HepG2 (cell line): ENCODE measurements around the gene PTPRD. TPM values are rescaled to one million over a fixed set of nuclear protein-coding genes. Genes with fewer than 3 reads are reported as not detected.

Source experiments
- ATAC-seq: fragments of 200-7000 bp; cut with Tn5 transposase; 3 replicates; pipeline ENCODE4 v1.9.1; 2020; ENCODE audit warnings: mild to moderate bottlenecking, moderate library complexity
- BruUV-seq: library from RNA; stranded (reverse); fragments of 400-500 nt; replicated peaks from 2 replicates; lab custom pipeline; 2021; lab: Mats Ljungman, UMichigan
- CTCF ChIA-PET: fragments of 300-600 bp; formaldehyde crosslinking; extraction: SDS; loops from one replicate; lab custom pipeline; 2021; ENCODE audit warnings: low total read pairs, inconsistent platforms, low intra/inter-chr PET ratio; lab: Yijun Ruan, JAX
- POLR2A ChIA-PET: fragments of 350-600 bp; sonication (Branson Sonifier 250); formaldehyde crosslinking; loops from one replicate; lab custom pipeline; 2020; ENCODE audit warnings: antibody characterized with exemption, inconsistent platforms; lab: Yijun Ruan, JAX
- DNase-seq: peaks from one replicate; pipeline ENCODE4 v3.0.0-alpha.2; 2015; ENCODE audit warnings: low spot score
- FAIRE-seq: peaks from 3 replicates; lab custom pipeline; 2011; peaks lifted over from hg19 to GRCh38; lab: Jason Lieb, UNC
- H2AFZ ChIP-seq: one replicate; pipeline ENCODE4 v1.6.1; 2011; ENCODE audit warnings: low read length, inconsistent platforms
- H3K27ac ChIP-seq: fragments of 300-600 bp; 3 replicates; pipeline ENCODE4 v1.8.0; 2011; ENCODE audit warnings: mixed run types, mild to moderate bottlenecking, mixed read lengths, low read length, inconsistent platforms; ENCODE audit not compliant: insufficient read depth; ENCODE audit errors: extremely low read length
- H3K27me3 ChIP-seq, 2 experiments: fragments of 200-600 bp in 1 of 2; 2 replicates in 1 of 2; 3 replicates in 1 of 2; pipeline versions ENCODE4 v1.6.0 to v1.8.0; 2011; ENCODE audit warnings: low read length in 2 of 2, mild to moderate bottlenecking in 2 of 2, moderate library complexity in 2 of 2, inconsistent platforms in 1 of 2; ENCODE audit not compliant: insufficient read depth in 2 of 2, control insufficient read depth in 1 of 2
- H3K36me3 ChIP-seq, 2 experiments: fragments of 200-600 bp in 1 of 2; replicated peaks in 1 of 2; 2 replicates in 1 of 2; 3 replicates in 1 of 2; pipeline versions ENCODE4 v1.5.1 to v1.8.0; 2011; ENCODE audit warnings: low read length in 2 of 2, inconsistent platforms in 1 of 2; ENCODE audit not compliant: insufficient read depth in 2 of 2, control insufficient read depth in 1 of 2
- H3K4me1 ChIP-seq: 2 replicates; pipeline ENCODE4 v1.5.1; 2012; ENCODE audit warnings: low read length, inconsistent platforms; ENCODE audit not compliant: insufficient read depth
- H3K4me2 ChIP-seq: 2 replicates; pipeline ENCODE4 v1.6.0; 2011; ENCODE audit warnings: low read depth, low read length, inconsistent platforms
- H3K4me3 ChIP-seq, 3 experiments: fragments of 200-600 bp in 1 of 3; sonication (generic), shearing (Covaris generic) in 1 of 3; replicated peaks in 1 of 3; 2 replicates each; pipeline ENCODE4 v1.5.1; 2011 to 2016; ENCODE audit warnings: low read length in 3 of 3, inconsistent platforms in 2 of 3, low read depth in 2 of 3, mild to moderate bottlenecking in 2 of 3, control low read depth in 1 of 3, mixed read lengths in 1 of 3; ENCODE audit not compliant: insufficient read depth in 1 of 3
- H3K79me2 ChIP-seq: one replicate; pipeline ENCODE4 v1.6.1; 2011; ENCODE audit warnings: low read length, inconsistent platforms; ENCODE audit not compliant: insufficient read depth
- H3K9ac ChIP-seq: 2 replicates; pipeline ENCODE4 v1.6.0; 2011; ENCODE audit warnings: mild to moderate bottlenecking, low read depth, low read length, inconsistent platforms; ENCODE audit not compliant: insufficient read depth
- H3K9me3 ChIP-seq: 2 replicates; pipeline ENCODE4 v1.5.1; 2012; ENCODE audit warnings: mild to moderate bottlenecking, low read length
- H4K20me1 ChIP-seq: 2 replicates; pipeline ENCODE4 v1.6.0; 2011; ENCODE audit warnings: inconsistent platforms, mild to moderate bottlenecking, low read length, moderate library complexity; ENCODE audit not compliant: insufficient read depth
- HNRNPL ChIP-seq: fragments of 200-400 bp; formaldehyde crosslinking; IDR thresholded peaks from 2 replicates; pipeline ENCODE4 v1.6.1; 2017; ENCODE audit warnings: mild to moderate bottlenecking, low read depth, low read length
- HNRNPLL ChIP-seq: fragments of 200-400 bp; formaldehyde crosslinking; IDR thresholded peaks from 2 replicates; pipeline ENCODE4 v1.6.1; 2017; ENCODE audit warnings: mild to moderate bottlenecking, low read depth, low read length; ENCODE audit not compliant: poor library complexity, severe bottlenecking
- KLF12 ChIP-seq: sonication (generic); formaldehyde crosslinking; IDR thresholded peaks from 2 replicates; pipeline ENCODE4 v1.4.0; 2020; ENCODE audit warnings: missing genetic modification reagents, borderline replicate concordance
- NR2F1 ChIP-seq, 2 experiments: fragments of 450-650 bp in 1 of 2; formaldehyde crosslinking in 1 of 2; IDR thresholded peaks; 2 replicates each; pipeline versions ENCODE4 v1.5.0 to v1.6.1; 2016 to 2020; ENCODE audit warnings: mild to moderate bottlenecking in 1 of 2, missing compliant biosample characterization in 1 of 2, missing genetic modification reagents in 1 of 2, moderate library complexity in 1 of 2
- RAD51 ChIP-seq: fragments of 450-650 bp; IDR thresholded peaks from 2 replicates; pipeline ENCODE4 v1.6.1; 2016; ENCODE audit warnings: borderline replicate concordance
- RFXAP ChIP-seq: sonication (generic); formaldehyde crosslinking; IDR thresholded peaks from 2 replicates; pipeline ENCODE4 v1.4.0; 2020; ENCODE audit warnings: missing genetic modification reagents, borderline replicate concordance
- SIX1 ChIP-seq: sonication (generic); formaldehyde crosslinking; IDR thresholded peaks from 2 replicates; pipeline ENCODE4 v1.4.0; 2020; ENCODE audit warnings: missing genetic modification reagents, borderline replicate concordance
- SMC3 ChIP-seq: IDR thresholded peaks from 2 replicates; pipeline ENCODE4 v1.6.1; 2011; ENCODE audit warnings: low read length, improper control_type of control experiment
- STAG1 ChIP-seq: sonication (generic); formaldehyde crosslinking; IDR thresholded peaks from 2 replicates; pipeline ENCODE4 v1.4.0; 2020; ENCODE audit warnings: missing genetic modification reagents
- TEAD3 ChIP-seq: optimal IDR thresholded peaks from 2 replicates; pipeline ENCODE3; 2016; ENCODE audit warnings: borderline replicate concordance
- ZNF207 ChIP-seq: fragments of 450-650 bp; IDR thresholded peaks from 2 replicates; pipeline ENCODE4 v1.6.1; 2016; ENCODE audit warnings: antibody characterized with exemption, borderline replicate concordance
- ZNF263 ChIP-seq: sonication (generic); formaldehyde crosslinking; IDR thresholded peaks from 2 replicates; pipeline ENCODE4 v1.4.0; 2020; ENCODE audit warnings: missing genetic modification reagents
- ZNF644 ChIP-seq: IDR thresholded peaks from 2 replicates; pipeline ENCODE4 v1.6.1; 2016; ENCODE audit warnings: low read depth
- ZNF776 ChIP-seq: sonication (generic); formaldehyde crosslinking; IDR thresholded peaks from 2 replicates; pipeline ENCODE4 v1.4.0; 2020; ENCODE audit warnings: mild to moderate bottlenecking, missing genetic modification reagents
- WGBS: methylation state at CpG from one replicate; pipeline ENCODE4 v1.1.6; 2017; ENCODE audit warnings: low lambda C conversion rate; 5-methylcytosine and 5-hydroxymethylcytosine counted together
- in situ Hi-C: cut with HindIII; loops from 2 replicates; pipeline ENCODE4 v1.10.0; 2017; ENCODE audit warnings: low pct_unique_long_range_greater_than_20kb; ENCODE audit not compliant: extremely low pct_ligation_motif_present
- intact Hi-C: fragments of 100-400 bp; cut with micrococcal nuclease; formaldehyde crosslinking; loops from one replicate; pipeline ENCODE4 v1.10.0; 2022; ENCODE audit not compliant: unreplicated experiment
- polyA plus RNA-seq, 8 experiments: library from polyadenylated mRNA; depleted of rRNA in 3 of 8; stranded (reverse) in 7 of 8; unstranded in 1 of 8; fragments of >200 nt; fragmentation: Illumina TruSeq in 4 of 8; extraction: Trizol in 4 of 8; gene quantifications; 2 replicates each; pipeline versions ENCODE4 v1.2.1 to v1.2.3, GENCODE V29; 2011 to 2016; ENCODE audit warnings: low read depth in 4 of 8, missing spikeins in 1 of 8, mixed read lengths in 1 of 8; ENCODE audit not compliant: insufficient read depth in 1 of 8
- total RNA-seq, 5 experiments: library from RNA; depleted of rRNA; stranded (reverse); fragments of >200 nt; fragmentation: Illumina TruSeq; extraction: Trizol; gene quantifications; 2 replicates each; pipeline ENCODE4 v1.2.3, GENCODE V29; 2016; ENCODE audit warnings: low read depth in 1 of 5
- TF ChIP-seq, protein P1 (sequence below): sonication (generic); formaldehyde crosslinking; IDR thresholded peaks from 2 replicates; pipeline ENCODE4 v1.5.0; 2020; ENCODE audit warnings: mild to moderate bottlenecking, missing genetic modification reagents, moderate library complexity
- TF ChIP-seq, protein P2 (sequence below): sonication (generic); formaldehyde crosslinking; IDR thresholded peaks from 2 replicates; pipeline ENCODE4 v1.8.0; 2022; ENCODE audit warnings: mild to moderate bottlenecking, missing genetic modification reagents
- TF ChIP-seq, protein P3 (sequence below): sonication (generic); formaldehyde crosslinking; IDR thresholded peaks from 2 replicates; pipeline ENCODE4 v1.5.1; 2020; ENCODE audit warnings: mild to moderate bottlenecking, missing genetic modification reagents, borderline replicate concordance

The PTPRD gene
- total and polyA plus RNA-seq, 2 of the 13 experiments (the other 11 are each of a cell fraction or from before 2014, with no cell fraction given), result 0.05 TPM; not detected in 1

DNA sequence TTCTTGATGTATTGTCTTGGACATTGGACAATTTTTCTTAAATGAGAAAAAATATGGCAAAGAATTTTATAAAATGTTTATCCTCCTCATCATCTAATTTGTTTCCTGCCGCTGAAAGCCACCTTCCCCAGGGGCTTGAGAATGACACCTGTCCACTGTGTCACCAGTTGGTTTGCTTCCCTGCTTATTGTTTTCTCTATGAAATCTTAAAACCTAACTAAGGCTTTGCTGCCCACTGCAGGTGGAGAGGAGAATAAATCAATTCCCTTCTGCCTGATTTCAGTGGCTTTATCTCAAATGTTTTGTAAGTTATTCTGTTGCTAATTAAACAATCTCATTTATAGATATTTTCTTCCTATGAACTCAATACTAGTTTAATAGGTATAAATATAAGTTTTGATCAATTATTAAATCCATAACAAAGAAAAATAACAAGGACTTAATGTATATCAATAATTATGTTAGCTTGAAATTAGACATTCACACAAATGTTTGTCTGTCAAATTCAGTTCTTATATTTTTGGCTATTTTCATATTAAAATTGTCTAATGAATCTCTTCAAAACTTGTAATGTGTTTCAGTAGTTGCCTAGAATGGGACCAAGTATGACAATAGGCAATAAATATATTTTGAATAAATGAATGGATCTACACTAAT lies 822.5 kb downstream of the PTPRD start:
- intact Hi-C loops, result loop anchor here (1.0 to 2.0 kb wide), 2 partner anchors 152 to 184 kb away; no protein-coding TSS in a partner anchor
- Histone ChIP-seq H3K4me1 (no peaks in the 10 kb centered on the region), H3K27ac (no peak overlapping the region), H3K9me3 (no peaks in the 10 kb centered on the region), H3K4me3 (no peak overlapping the region), H3K36me3 (no peaks in the 10 kb centered on the region), H3K27me3 (no peaks in the 10 kb centered on the region), H3K79me2 (no peaks in the 10 kb centered on the region), H2AFZ (no peak overlapping the region), H3K4me2 (no peak overlapping the region), H4K20me1 (no peaks in the 10 kb centered on the region), H3K9ac (no peak overlapping the region)
- WGBS, result 0% methylated on average over 1 of the region's 1 CpG
- ChIA-PET POLR2A (no interaction called here), CTCF (interaction anchor here (3.8 kb wide), 1 partner anchor 184 kb away, joined by 26 read pairs; no protein-coding TSS in a partner anchor)
- FAIRE-seq (peak; percentile 40), ATAC-seq (peak; percentile 57), DNase-seq (peak; percentile 45)
- BruUV-seq, result no TSS peak
- in situ Hi-C loops, result loop anchor here (5.0 kb wide), 1 partner anchor 188 kb away; no protein-coding TSS in a partner anchor
- TF ChIP-seq ZNF263 (CRISPR knock-in tag) (no peak), STAG1 (peak; percentile 74), ZNF207 (no peak), SMC3 (peak; percentile 45; the same call in 1 of the 2 replicates), RAD51 (no peak), NR2F1 (CRISPR knock-in tag; IDR thresholded peaks at IDR 0.05) (no peak), SIX1 (no peak), KLF12 (CRISPR knock-in tag) (no peak), HNRNPLL (no peak), RFXAP (no peak), TEAD3 (CRISPR knock-in tag) (no peak), HNRNPL (no peak), ZNF776 (CRISPR knock-in tag) (no peak), ZNF644 (CRISPR knock-in tag) (no peak)
- TF ChIP-seq, protein P1, sequence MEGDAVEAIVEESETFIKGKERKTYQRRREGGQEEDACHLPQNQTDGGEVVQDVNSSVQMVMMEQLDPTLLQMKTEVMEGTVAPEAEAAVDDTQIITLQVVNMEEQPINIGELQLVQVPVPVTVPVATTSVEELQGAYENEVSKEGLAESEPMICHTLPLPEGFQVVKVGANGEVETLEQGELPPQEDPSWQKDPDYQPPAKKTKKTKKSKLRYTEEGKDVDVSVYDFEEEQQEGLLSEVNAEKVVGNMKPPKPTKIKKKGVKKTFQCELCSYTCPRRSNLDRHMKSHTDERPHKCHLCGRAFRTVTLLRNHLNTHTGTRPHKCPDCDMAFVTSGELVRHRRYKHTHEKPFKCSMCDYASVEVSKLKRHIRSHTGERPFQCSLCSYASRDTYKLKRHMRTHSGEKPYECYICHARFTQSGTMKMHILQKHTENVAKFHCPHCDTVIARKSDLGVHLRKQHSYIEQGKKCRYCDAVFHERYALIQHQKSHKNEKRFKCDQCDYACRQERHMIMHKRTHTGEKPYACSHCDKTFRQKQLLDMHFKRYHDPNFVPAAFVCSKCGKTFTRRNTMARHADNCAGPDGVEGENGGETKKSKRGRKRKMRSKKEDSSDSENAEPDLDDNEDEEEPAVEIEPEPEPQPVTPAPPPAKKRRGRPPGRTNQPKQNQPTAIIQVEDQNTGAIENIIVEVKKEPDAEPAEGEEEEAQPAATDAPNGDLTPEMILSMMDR (CRISPR knock-in tag), result peak; percentile 66
- TF ChIP-seq, protein P2, sequence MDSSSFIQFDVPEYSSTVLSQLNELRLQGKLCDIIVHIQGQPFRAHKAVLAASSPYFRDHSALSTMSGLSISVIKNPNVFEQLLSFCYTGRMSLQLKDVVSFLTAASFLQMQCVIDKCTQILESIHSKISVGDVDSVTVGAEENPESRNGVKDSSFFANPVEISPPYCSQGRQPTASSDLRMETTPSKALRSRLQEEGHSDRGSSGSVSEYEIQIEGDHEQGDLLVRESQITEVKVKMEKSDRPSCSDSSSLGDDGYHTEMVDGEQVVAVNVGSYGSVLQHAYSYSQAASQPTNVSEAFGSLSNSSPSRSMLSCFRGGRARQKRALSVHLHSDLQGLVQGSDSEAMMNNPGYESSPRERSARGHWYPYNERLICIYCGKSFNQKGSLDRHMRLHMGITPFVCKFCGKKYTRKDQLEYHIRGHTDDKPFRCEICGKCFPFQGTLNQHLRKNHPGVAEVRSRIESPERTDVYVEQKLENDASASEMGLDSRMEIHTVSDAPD (CRISPR knock-in tag), result no peak
- TF ChIP-seq, protein P3, sequence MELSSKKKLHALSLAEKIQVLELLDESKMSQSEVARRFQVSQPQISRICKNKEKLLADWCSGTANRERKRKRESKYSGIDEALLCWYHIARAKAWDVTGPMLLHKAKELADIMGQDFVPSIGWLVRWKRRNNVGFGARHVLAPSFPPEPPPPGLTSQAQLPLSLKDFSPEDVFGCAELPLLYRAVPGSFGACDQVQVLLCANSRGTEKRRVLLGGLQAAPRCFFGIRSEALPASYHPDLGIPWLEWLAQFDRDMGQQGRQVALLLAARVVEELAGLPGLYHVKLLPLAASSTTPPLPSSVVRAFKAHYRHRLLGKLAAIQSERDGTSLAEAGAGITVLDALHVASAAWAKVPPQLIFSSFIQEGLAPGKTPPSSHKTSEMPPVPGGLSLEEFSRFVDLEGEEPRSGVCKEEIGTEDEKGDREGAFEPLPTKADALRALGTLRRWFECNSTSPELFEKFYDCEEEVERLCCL (CRISPR knock-in tag), result no peak
